Ascending aorta (tissue), 2 donors: ENCODE results near the gene TEKT1. TPM values are rescaled to one million over a fixed set of nuclear protein-coding genes. Genes with fewer than 3 reads are reported as not detected.

Experiments used
- DNase-seq, 2 donors: peaks; one replicate each; pipeline ENCODE4 v3.0.0-alpha.2; 2019; ENCODE audit warnings: low spot score in 2 of 2
- H3K27ac ChIP-seq, 2 donors: fragments of 200-600 bp; sonication (generic); one replicate each; pipeline ENCODE4 v1.5.1; 2016 to 2017; ENCODE audit warnings: mild to moderate bottlenecking in 1 of 2
- H3K27me3 ChIP-seq: fragments of 200-600 bp; sonication (generic); one replicate; pipeline ENCODE4 v1.5.1; 2017
- H3K36me3 ChIP-seq, 2 donors: fragments of 200-600 bp; sonication (generic); one replicate each; pipeline ENCODE4 v1.5.1; 2016
- H3K4me1 ChIP-seq, 2 donors: fragments of 200-600 bp; sonication (generic); one replicate each; pipeline ENCODE4 v1.5.1; 2016 to 2017; ENCODE audit warnings: mild to moderate bottlenecking in 1 of 2
- H3K4me3 ChIP-seq, 2 donors: fragments of 200-600 bp; sonication (generic); one replicate each; pipeline ENCODE4 v1.5.1; 2016 to 2017; ENCODE audit warnings: mild to moderate bottlenecking in 1 of 2
- H3K9me3 ChIP-seq, 2 donors: fragments of 200-600 bp; sonication (generic); one replicate each; pipeline ENCODE4 v1.5.1; 2016
- intact Hi-C: fragments of 100-400 bp; cut with DNase I; formaldehyde crosslinking; loops from one replicate; pipeline ENCODE4 v1.15.1; 2023
- total RNA-seq: library from RNA; depleted of rRNA; stranded (reverse); fragments of >200 nt; gene quantifications from one replicate; pipeline ENCODE4 v1.1.0, GENCODE V29; 2016
- TF ChIP-seq, protein P1 (sequence below), 3 experiments: fragments of 200-600 bp in 2 of 3; fragments of 450-650 bp in 1 of 3; sonication (generic) in 2 of 3; IDR thresholded peaks; one replicate each; pipeline ENCODE4 v1.5.1; 2016 to 2019; ENCODE audit warnings: antibody characterized with exemption in 3 of 3, mild to moderate bottlenecking in 1 of 3, moderate library complexity in 1 of 3

Gene TEKT1
- total RNA-seq, 1 donor from 2014 or later, result not detected

DNA sequence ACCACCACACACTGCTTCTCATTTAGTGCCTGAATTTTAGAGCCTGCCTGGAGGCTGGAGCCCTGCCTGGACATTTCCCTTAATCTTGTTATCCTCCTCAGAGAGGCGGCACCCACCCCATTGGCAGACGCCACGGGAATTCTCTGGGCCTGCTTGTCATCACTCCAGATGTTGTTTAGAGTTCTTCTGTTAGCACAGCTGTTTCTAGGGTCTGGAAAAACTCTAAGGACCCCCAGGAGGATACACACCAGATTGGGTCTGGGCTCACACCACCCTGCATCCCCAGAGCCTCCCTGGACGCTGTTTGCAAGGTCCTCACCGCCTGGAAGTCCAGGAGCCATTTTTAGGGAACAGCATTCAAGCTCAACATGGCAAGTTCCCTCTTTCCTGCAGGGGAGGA is 76.2 kb downstream of the TEKT1 start:
- no peaks in the 10 kb centered on the region for H3K9me3 ChIP-seq
- TF ChIP-seq, protein P1, sequence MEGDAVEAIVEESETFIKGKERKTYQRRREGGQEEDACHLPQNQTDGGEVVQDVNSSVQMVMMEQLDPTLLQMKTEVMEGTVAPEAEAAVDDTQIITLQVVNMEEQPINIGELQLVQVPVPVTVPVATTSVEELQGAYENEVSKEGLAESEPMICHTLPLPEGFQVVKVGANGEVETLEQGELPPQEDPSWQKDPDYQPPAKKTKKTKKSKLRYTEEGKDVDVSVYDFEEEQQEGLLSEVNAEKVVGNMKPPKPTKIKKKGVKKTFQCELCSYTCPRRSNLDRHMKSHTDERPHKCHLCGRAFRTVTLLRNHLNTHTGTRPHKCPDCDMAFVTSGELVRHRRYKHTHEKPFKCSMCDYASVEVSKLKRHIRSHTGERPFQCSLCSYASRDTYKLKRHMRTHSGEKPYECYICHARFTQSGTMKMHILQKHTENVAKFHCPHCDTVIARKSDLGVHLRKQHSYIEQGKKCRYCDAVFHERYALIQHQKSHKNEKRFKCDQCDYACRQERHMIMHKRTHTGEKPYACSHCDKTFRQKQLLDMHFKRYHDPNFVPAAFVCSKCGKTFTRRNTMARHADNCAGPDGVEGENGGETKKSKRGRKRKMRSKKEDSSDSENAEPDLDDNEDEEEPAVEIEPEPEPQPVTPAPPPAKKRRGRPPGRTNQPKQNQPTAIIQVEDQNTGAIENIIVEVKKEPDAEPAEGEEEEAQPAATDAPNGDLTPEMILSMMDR (IDR thresholded peaks at IDR 0.05), result no peak
- H3K27ac ChIP-seq, result peak overlapping the region; percentile 74 to 79
- DNase-seq, result peak in 1 of 2 donors; percentile 72
- peaks cover 9 to 18% of the 10 kb centered on the region in 2 donors for H3K36me3 ChIP-seq
- peaks cover 4 to 30% of the 10 kb centered on the region in 2 donors for H3K4me1 ChIP-seq
- intact Hi-C loops, result loop anchor here (10.0 kb wide), 1 partner anchor 260 kb away; the partner anchor contains the start of gene RNASEK
- H3K4me3 ChIP-seq, result peak overlapping the region; percentile 44 to 63
- no peaks in the 10 kb centered on the region for H3K27me3 ChIP-seq

DNA sequence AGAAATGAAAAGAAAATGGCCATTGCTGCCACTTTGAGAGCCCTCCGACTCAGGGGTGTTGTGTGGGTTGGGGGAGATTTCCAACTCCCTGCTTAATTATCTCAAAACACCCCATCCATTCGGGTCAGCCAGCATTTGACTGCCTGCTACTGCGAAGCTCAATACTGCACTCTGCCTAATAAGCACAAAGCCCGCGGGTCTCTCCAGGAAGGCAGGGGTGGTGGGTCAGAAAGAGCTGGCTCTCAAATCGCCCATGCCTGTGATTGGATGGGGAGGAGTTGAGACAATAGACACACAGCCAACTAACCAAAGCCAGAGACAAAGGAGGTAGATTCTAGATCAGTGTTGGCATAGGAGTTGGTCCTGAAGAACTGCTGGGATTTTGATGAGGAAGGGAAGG is 78.0 kb downstream of the TEKT1 start:
- TF ChIP-seq, protein P1 (IDR thresholded peaks at IDR 0.05), result no peak

GRCh38 chr17:6753006-6753445 is 78.5 kb downstream of the TEKT1 start:
- peak in 1 of 2 donors; percentile 78 for DNase-seq
- H3K27me3 ChIP-seq, result no peaks in the 10 kb centered on the region
- peak overlapping the region; percentile 82 to 85 for H3K27ac ChIP-seq
- intact Hi-C loops, result loop anchor here (5.0 to 10.0 kb wide), 2 partner anchors 101 to 262 kb away; partner anchors contain the start of genes C17orf100, MED31 and RNASEK
- H3K4me1 ChIP-seq, result peaks cover 4 to 30% of the 10 kb centered on the region in 2 donors
- H3K9me3 ChIP-seq, result no peaks in the 10 kb centered on the region
- H3K4me3 ChIP-seq, result peak overlapping the region in 1 of 2 donors; percentile 20
- no peaks in the 10 kb centered on the region for H3K36me3 ChIP-seq
- TF ChIP-seq, protein P1 (IDR thresholded peaks at IDR 0.05), result no peak

More for the DNA sequence above, 78.0 kb downstream of the TEKT1 start:
- no peak for DNase-seq
- Histone ChIP-seq H3K4me1 (peaks cover 4 to 30% of the 10 kb centered on the region in 2 donors), H3K27ac (peak overlapping the region; percentile 82 to 85), H3K36me3 (peaks cover 0 to 3% of the 10 kb centered on the region in 2 donors), H3K4me3 (no peak overlapping the region), H3K27me3 (no peaks in the 10 kb centered on the region), H3K9me3 (no peaks in the 10 kb centered on the region)
- intact Hi-C loops, result loop anchor here (5.0 to 10.0 kb wide), 2 partner anchors 101 to 261 kb away; partner anchors contain the start of genes C17orf100, MED31 and RNASEK

GRCh38 chr17:6752068-6752909 is 79.2 kb downstream of the TEKT1 start:
- peak; percentile 31 to 85 for DNase-seq
- Histone ChIP-seq H3K36me3 (no peaks in the 10 kb centered on the region), H3K27ac (peak overlapping the region; percentile 82 to 85), H3K4me1 (peaks cover 4 to 25% of the 10 kb centered on the region in 2 donors), H3K27me3 (no peaks in the 10 kb centered on the region), H3K9me3 (no peaks in the 10 kb centered on the region), H3K4me3 (no peak overlapping the region)
- TF ChIP-seq, protein P1 (IDR thresholded peaks at IDR 0.05), result no peak
- intact Hi-C loops, result loop anchor here (5.0 to 10.0 kb wide), 2 partner anchors 100 to 263 kb away; partner anchors contain the start of genes C17orf100, MED31 and RNASEK

DNA sequence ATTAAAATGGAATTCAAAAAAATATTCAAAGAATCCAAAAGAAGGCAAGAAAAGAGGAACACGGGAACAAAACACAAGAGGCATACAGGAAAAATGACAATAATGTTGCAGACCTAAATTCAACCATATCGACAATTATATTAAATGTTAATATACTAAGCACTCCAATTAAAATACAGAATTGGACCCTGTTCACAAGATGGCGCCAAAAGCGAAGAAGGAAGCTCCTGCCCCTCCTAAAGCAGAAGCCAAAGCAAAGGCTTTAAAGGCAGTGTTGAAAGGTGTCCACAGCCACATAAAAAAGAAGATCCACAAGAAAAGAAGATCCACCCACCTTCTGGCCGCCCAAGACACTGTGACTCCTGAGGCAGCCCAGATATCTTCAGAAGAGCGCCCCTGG is 82.0 kb downstream of the TEKT1 start:
- no peaks in the 10 kb centered on the region for H3K36me3 ChIP-seq
- DNase-seq, result no peak
- no peaks in the 10 kb centered on the region for H3K27me3 ChIP-seq
- intact Hi-C loops, result no loop called here
- TF ChIP-seq, protein P1 (IDR thresholded peaks at IDR 0.05), result no peak
- no peak overlapping the region for H3K4me3 ChIP-seq
- no peaks in the 10 kb centered on the region for H3K9me3 ChIP-seq
- H3K4me1 ChIP-seq, result peaks cover 4 to 20% of the 10 kb centered on the region in 2 donors
- no peak overlapping the region for H3K27ac ChIP-seq
